ENCODE measurements around the gene ADD1.

- TF ChIP-seq POLR2AphosphoS5 (IDR thresholded peaks at IDR 0.05) (no peak), EP300 (IDR thresholded peaks at IDR 0.05) (no peak), CTCF (IDR thresholded peaks at IDR 0.05) (no peak), POLR2A (IDR thresholded peaks at IDR 0.05) (no peak)
Measured at GRCh38 chr4:2822461-2823300, 21.0 kb upstream of the ADD1 start.

Measured in suprapubic skin (tissue), 4 donors.